Measurements from ENCODE around the gene TMBIM1.

GRCh38 chr2:218271487-218271797, 20.9 kb downstream of the TMBIM1 start:
- TF ChIP-seq CTCF (IDR thresholded peaks at IDR 0.05) (no peak), ZFX (IDR thresholded peaks at IDR 0.05; ENCODE audit: borderline replicate concordance) (no peak)

Data from 22Rv1 (cell line).